Uterus (tissue), 2 donors: ENCODE measurements around the gene SEMA4G.

Experiments used
- POLR2A ChIP-seq, 2 donors: fragments of 450-650 bp; IDR thresholded peaks; one replicate each; pipeline ENCODE4 v1.6.1; 2016; ENCODE audit warnings: antibody characterized with exemption in 2 of 2, mild to moderate bottlenecking in 1 of 2, moderate library complexity in 1 of 2
- TF ChIP-seq, protein P1 (sequence below), 4 experiments: fragments of 200-600 bp in 2 of 4; fragments of 450-650 bp in 2 of 4; sonication (generic) in 2 of 4; IDR thresholded peaks; one replicate each; pipeline ENCODE4 v1.5.1; 2016 to 2019; ENCODE audit warnings: antibody characterized with exemption in 4 of 4, mild to moderate bottlenecking in 2 of 4, moderate library complexity in 1 of 4

DNA sequence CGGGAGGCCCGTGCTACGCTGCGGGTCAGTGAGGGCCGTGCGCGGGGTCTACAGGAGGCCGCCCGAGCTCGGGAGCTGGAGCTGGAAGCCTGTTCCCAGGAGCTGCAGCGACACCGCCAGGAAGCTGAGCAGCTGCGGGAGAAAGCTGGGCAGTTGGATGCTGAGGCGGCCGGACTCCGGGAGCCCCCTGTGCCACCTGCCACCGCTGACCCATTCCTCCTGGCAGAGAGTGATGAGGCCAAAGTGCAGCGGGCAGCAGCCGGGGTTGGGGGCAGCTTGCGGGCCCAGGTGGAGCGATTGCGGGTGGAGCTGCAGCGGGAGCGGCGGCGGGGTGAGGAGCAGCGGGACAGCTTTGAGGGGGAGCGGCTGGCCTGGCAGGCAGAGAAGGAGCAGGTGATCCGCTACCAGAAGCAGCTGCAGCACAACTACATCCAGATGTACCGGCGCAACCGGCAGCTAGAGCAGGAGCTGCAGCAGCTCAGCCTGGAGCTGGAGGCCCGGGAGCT is 37.3 kb downstream of the SEMA4G start:
- TF ChIP-seq, protein P1, sequence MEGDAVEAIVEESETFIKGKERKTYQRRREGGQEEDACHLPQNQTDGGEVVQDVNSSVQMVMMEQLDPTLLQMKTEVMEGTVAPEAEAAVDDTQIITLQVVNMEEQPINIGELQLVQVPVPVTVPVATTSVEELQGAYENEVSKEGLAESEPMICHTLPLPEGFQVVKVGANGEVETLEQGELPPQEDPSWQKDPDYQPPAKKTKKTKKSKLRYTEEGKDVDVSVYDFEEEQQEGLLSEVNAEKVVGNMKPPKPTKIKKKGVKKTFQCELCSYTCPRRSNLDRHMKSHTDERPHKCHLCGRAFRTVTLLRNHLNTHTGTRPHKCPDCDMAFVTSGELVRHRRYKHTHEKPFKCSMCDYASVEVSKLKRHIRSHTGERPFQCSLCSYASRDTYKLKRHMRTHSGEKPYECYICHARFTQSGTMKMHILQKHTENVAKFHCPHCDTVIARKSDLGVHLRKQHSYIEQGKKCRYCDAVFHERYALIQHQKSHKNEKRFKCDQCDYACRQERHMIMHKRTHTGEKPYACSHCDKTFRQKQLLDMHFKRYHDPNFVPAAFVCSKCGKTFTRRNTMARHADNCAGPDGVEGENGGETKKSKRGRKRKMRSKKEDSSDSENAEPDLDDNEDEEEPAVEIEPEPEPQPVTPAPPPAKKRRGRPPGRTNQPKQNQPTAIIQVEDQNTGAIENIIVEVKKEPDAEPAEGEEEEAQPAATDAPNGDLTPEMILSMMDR (IDR thresholded peaks at IDR 0.05), result no peak
- TF ChIP-seq POLR2A (IDR thresholded peaks at IDR 0.05), result no peak
